NCI-H1694 treated with DMSO at 0.1 percent for 48 hours (cell line): Measurements from ENCODE around the gene BCKDHA.

Source experiments
- DNase-seq: peaks from one replicate; lab custom pipeline; 2025; lab: John Stamatoyannopoulos, UW

The BCKDHA gene

GRCh38 chr19:41397086-41398049 is at the start of gene BCKDHA, which contains the start of gene EXOSC5:
Gene BCKDHA, plus strand, starts transcription at chr19:41397818. Its CDS starts 10 bp downstream, at chr19:41397828.
Gene EXOSC5, minus strand, starts transcription at chr19:41397359. Its CDS starts 31 bp downstream, at chr19:41397328.
- DNase-seq, result peak; percentile 99

DNA sequence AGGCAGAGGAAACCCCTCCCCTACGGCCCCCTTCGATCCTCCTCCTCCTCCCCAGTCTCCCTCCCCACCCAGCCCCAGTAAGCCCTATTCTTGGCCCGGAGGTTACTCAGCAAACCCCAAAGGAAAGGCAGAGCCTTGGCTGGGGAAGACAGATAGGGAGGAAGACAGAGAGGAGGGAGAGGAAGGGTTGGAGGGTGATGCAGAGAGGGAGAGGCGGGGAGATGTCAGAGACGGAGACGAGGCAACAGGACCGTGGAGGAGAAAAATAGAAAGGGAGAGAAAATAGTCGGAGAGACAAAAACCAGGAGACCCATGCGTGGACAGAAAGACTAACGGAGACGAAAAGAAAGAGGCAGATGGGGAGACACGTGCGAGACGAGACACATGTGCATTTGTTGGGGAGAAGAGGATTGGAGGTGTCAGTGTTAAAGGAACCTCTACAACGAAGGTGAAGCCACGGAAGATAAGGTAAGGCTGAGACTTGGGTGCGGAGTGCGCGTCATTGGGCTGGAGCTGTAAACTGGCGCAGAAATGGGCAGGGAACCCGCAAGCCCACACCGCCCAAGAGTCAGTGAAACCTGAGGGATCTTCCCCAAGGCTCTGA is 46.8 kb upstream of the BCKDHA start:
- DNase-seq, result no peak

- no peak for DNase-seq
These were observed 46.0 kb upstream of the BCKDHA start for GRCh38 chr19:41351339-41352245.

DNA sequence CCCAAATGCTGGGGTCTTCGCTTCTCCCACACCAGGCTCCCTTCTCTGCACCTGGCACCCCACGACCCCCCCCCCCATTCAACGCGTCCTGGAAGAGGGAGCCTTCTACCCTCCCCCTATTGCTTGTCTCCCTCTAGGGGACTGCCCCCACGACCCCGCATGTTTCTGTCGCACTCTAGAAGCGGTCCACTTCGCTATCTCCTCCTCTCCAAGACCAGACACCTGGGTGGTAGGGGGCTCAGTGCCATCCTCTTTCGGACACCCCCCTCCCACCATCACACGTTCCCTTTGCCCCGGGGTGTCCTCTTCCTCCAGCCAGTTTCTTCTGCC is 45.4 kb upstream of the BCKDHA start:
- DNase-seq, result no peak

- DNase-seq, result no peak
These were observed 44.8 kb upstream of the BCKDHA start for GRCh38 chr19:41352609-41353465.

GRCh38 chr19:41353466-41354342 is 43.9 kb upstream of the BCKDHA start, which contains the start of gene TGFB1:
Gene TGFB1, minus strand, starts transcription at chr19:41353922. Its CDS starts 878 bp downstream, at chr19:41353044.
- DNase-seq, result peak; percentile 34

DNA sequence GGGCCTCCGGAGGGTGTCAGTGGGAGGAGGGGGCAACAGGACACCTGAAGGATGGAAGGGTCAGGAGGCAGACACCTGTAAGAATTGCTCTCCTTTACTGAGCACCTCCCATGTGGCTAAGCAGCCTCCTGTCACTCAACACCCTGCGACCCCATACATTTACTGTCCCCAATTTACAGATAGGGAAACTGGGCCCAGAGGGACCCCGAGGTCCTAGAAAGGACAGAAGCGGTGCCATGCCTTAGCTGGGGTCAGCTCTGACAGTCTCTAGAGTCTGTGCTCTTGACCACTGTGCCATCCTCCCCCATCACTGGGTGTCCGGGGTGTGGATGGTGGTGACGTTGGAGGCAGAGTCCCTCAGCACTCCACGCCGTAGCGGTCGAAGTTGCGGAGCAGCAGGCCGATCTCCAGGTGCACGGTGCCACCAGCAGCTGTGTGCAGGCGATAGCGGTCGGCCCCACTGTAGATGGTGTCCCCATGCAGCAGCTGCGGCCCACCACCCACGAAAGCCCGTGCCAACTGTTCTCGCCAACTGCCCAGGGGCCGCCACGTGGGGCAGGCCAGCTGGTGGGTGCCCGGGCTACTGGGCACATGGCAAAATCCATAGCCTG is 43.2 kb upstream of the BCKDHA start:
- DNase-seq, result no peak

DNA sequence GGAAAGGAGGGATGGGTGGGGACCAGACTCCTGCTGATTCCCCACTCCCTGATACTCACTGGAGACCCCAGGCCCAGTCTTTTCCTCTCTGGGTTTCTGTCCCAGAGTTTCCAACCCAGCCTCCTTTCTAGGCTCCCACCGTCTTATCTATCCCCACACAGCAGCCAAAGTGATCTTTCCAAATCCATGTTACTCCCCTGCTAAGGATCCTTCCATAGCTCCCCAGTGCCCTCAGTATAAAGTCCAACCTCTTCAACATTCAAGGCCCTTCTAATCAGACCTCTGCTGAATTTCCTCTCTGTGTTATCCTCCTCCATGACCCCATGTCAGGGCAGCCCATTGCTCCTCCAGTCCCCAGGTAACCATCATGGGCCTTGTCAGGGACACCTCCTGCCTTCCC is 42.6 kb upstream of the BCKDHA start:
- no peak for DNase-seq

DNA sequence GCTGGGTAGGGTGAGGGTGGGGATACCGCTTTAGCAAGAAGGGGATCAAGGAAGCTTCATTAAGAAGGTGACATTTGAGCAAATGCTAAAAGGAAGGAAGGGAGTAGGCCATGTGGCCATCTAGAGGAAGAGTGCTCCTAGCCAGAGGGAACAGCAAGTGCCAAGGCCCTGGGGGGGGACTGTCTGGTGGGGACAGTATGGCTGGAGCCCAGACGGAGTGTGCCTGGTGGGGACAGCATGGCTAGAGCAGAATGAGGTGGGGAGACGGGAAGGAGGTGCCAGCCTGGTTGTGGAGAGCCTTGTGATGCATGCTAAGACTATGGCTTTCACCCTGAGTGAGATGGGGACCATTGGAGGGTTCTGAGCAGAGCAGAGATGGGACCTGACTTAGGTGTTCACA is 41.8 kb upstream of the BCKDHA start:
- DNase-seq, result no peak

DNA sequence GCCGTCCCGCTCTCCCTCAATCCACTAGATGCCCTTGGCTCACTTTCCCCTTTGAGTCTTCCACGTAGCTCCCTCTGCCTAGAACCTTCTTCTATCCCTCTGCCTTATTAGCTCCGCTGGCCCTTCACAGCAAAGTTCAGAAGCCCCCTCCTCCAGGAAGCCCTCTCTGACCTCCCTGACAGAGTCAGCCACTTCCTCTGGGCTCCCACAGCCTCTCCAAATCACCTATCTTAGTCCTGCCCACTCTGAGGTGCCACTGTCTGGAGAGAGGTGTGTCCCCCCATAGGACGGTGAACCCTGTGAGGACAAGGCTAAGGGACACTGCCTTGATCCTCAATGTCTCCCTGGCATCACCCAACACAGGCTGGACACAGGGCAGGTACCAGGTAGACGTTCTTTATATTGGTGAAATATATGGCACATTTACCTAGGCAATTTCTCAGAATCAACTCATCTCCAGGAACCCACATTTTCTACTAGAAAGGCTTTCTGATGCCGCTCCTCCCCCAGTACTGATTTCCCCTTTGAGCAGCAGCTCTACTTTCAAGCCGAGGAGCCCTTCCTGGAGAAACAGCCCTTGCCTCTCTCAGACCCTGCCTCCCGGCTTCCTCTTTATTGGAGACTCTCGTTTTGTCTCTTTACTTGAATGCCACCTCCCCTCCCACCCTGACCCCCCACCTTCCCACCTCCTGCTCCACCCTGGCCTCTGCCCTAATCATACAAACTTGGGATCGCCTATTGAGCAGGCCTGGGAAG is 40.5 kb upstream of the BCKDHA start:
- DNase-seq, result no peak

DNA sequence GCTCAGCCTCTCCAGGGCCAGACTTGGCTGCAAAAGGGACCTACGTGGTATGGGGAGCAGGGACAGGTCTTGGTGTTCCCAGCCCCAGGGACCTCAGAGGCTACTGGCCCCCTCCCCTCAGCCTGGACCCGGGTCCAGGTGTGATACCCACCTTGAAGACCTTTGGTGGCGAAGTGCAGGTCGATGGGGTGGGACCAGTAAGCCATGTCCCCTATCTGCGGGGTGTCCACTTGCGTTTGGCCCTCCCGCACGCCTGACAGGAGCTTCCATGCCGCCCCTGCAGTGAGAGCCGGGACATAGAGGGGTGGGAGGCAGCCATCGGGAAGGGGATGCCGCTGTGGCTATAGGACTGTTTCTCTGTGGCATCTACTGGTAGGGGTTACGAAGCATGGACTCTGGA is 39.9 kb upstream of the BCKDHA start:
- no peak for DNase-seq

GRCh38 chr19:41359741-41360140 is 37.9 kb upstream of the BCKDHA start:
- no peak for DNase-seq

DNA sequence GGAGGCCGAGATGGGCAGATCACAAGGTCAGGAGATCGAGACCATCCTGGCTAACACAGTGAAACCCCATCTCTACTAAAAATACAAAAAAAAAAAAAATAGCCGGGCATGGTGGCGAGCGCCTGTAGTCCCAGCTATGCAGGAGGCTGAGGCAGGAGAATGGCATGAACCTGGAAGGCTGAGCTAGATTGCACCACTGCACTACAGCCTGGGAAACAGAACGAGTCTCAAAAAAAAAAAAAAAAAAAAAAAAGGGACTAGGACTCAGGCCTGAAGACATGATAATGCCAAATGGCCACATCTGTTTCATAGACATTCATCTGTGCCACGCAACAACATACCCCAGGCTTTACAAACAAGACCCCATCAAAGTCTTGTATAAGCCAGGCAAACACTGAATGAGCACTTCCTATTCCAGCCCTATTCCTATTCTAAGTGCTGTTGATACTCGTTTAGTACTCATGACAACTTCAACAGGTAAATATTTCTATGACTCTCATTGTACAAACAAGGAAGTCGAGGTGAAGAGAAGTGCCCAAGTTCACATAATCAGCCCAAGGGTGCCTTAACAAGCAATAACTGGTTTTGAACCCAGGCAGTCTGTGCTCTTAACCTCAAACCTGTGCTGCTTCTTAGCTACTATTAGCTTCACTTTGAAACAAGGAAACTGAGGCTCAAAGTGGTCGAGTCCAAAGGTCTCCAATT is 35.3 kb upstream of the BCKDHA start:
- no peak for DNase-seq

GRCh38 chr19:41363371-41363752 is 34.3 kb upstream of the BCKDHA start:
- DNase-seq, result no peak

- DNase-seq, result peak; percentile 98
These were observed 33.7 kb upstream of the BCKDHA start, which contains the start of gene B9D2 for GRCh38 chr19:41363753-41364523. Gene B9D2, minus strand, starts transcription at chr19:41364149. Its CDS starts 630 bp downstream, at chr19:41363519.

GRCh38 chr19:41364524-41365391 is 32.9 kb upstream of the BCKDHA start:
- DNase-seq, result no peak
